ENCODE results near the gene SDR9C7.

SDR9C7 gene

GRCh38 chr12:56951582-56952339 is 17.6 kb upstream of the SDR9C7 start:
- TF ChIP-seq GATA2 (IDR thresholded peaks at IDR 0.05; ENCODE audit: low read depth, low read length), result no peak
- no peak for TF ChIP-seq GATA3 (IDR thresholded peaks at IDR 0.05; ENCODE audit: low read depth, low read length)

- TF ChIP-seq GATA3 (IDR thresholded peaks at IDR 0.05; ENCODE audit: low read depth, low read length), result no peak
- no peak for TF ChIP-seq GATA2 (IDR thresholded peaks at IDR 0.05; ENCODE audit: low read depth, low read length)
Measured at GRCh38 chr12:56948881-56949280, 14.7 kb upstream of the SDR9C7 start.

GRCh38 chr12:56948457-56948777 is 14.2 kb upstream of the SDR9C7 start:
- TF ChIP-seq GATA3 (IDR thresholded peaks at IDR 0.05; ENCODE audit: low read depth, low read length), result no peak
- TF ChIP-seq GATA2 (IDR thresholded peaks at IDR 0.05; ENCODE audit: low read depth, low read length), result no peak

GRCh38 chr12:56947633-56948456 is 13.6 kb upstream of the SDR9C7 start:
- TF ChIP-seq GATA2 (IDR thresholded peaks at IDR 0.05; ENCODE audit: low read depth, low read length), result no peak
- TF ChIP-seq GATA3 (IDR thresholded peaks at IDR 0.05; ENCODE audit: low read depth, low read length), result no peak

GRCh38 chr12:56943878-56944277 is 9.7 kb upstream of the SDR9C7 start:
- no peak for TF ChIP-seq GATA3 (IDR thresholded peaks at IDR 0.05; ENCODE audit: low read depth, low read length)
- no peak for TF ChIP-seq GATA2 (IDR thresholded peaks at IDR 0.05; ENCODE audit: low read depth, low read length)

GRCh38 chr12:56941299-56942017 is 7.2 kb upstream of the SDR9C7 start:
- no peak for TF ChIP-seq GATA3 (IDR thresholded peaks at IDR 0.05; ENCODE audit: low read depth, low read length)
- TF ChIP-seq GATA2 (IDR thresholded peaks at IDR 0.05; ENCODE audit: low read depth, low read length), result no peak

- TF ChIP-seq GATA3 (IDR thresholded peaks at IDR 0.05; ENCODE audit: low read depth, low read length) (no peak), GATA2 (IDR thresholded peaks at IDR 0.05; ENCODE audit: low read depth, low read length) (no peak)
Measured at GRCh38 chr12:56935752-56936151, 1.5 kb upstream of the SDR9C7 start.

- no peak for TF ChIP-seq GATA2 (IDR thresholded peaks at IDR 0.05; ENCODE audit: low read depth, low read length)
- TF ChIP-seq GATA3 (IDR thresholded peaks at IDR 0.05; ENCODE audit: low read depth, low read length), result no peak
Measured at GRCh38 chr12:56935157-56935556, 949 bp upstream of the SDR9C7 start.

GRCh38 chr12:56932867-56933266 is 1.3 kb downstream of the SDR9C7 start:
- TF ChIP-seq GATA2 (IDR thresholded peaks at IDR 0.05; ENCODE audit: low read depth, low read length) (no peak), GATA3 (IDR thresholded peaks at IDR 0.05; ENCODE audit: low read depth, low read length) (no peak)

GRCh38 chr12:56932146-56932545 is 2.1 kb downstream of the SDR9C7 start:
- no peak for TF ChIP-seq GATA2 (IDR thresholded peaks at IDR 0.05; ENCODE audit: low read depth, low read length)
- no peak for TF ChIP-seq GATA3 (IDR thresholded peaks at IDR 0.05; ENCODE audit: low read depth, low read length)

GRCh38 chr12:56931474-56931978 is 2.7 kb downstream of the SDR9C7 start:
- TF ChIP-seq GATA3 (IDR thresholded peaks at IDR 0.05; ENCODE audit: low read depth, low read length) (no peak), GATA2 (IDR thresholded peaks at IDR 0.05; ENCODE audit: low read depth, low read length) (no peak)

- no peak for TF ChIP-seq GATA3 (IDR thresholded peaks at IDR 0.05; ENCODE audit: low read depth, low read length)
- TF ChIP-seq GATA2 (IDR thresholded peaks at IDR 0.05; ENCODE audit: low read depth, low read length), result no peak
Measured at GRCh38 chr12:56930241-56930640, 4.0 kb downstream of the SDR9C7 start.

- no peak for TF ChIP-seq GATA3 (IDR thresholded peaks at IDR 0.05; ENCODE audit: low read depth, low read length)
- no peak for TF ChIP-seq GATA2 (IDR thresholded peaks at IDR 0.05; ENCODE audit: low read depth, low read length)
Measured at GRCh38 chr12:56929780-56930179, 4.4 kb downstream of the SDR9C7 start.

GRCh38 chr12:56928262-56928661 is 5.9 kb downstream of the SDR9C7 start:
- TF ChIP-seq GATA3 (IDR thresholded peaks at IDR 0.05; ENCODE audit: low read depth, low read length) (no peak), GATA2 (IDR thresholded peaks at IDR 0.05; ENCODE audit: low read depth, low read length) (no peak)

Data from SH-SY5Y (cell line).